ENCODE data around the gene SHB.

The SHB gene

DNA sequence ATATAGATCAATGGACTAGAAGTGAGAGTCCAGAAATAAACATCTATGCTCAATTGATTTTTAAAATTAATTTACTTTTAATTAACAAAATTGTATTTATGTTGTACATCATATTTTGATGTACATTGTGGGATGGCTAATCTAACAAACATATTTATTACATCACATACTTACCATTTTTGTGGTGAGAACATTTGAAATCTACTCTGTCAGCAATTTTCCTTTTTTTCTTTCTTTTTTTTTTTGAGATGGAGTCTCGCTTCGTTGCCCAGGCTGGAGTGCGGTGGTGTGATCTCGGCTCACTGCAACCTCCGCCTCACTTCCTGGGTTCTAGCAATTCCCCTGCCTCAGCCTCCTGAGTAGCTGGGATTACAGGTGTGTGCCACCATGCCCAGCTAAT, 32.4 kb upstream of the SHB start:
- TF ChIP-seq, protein P1, sequence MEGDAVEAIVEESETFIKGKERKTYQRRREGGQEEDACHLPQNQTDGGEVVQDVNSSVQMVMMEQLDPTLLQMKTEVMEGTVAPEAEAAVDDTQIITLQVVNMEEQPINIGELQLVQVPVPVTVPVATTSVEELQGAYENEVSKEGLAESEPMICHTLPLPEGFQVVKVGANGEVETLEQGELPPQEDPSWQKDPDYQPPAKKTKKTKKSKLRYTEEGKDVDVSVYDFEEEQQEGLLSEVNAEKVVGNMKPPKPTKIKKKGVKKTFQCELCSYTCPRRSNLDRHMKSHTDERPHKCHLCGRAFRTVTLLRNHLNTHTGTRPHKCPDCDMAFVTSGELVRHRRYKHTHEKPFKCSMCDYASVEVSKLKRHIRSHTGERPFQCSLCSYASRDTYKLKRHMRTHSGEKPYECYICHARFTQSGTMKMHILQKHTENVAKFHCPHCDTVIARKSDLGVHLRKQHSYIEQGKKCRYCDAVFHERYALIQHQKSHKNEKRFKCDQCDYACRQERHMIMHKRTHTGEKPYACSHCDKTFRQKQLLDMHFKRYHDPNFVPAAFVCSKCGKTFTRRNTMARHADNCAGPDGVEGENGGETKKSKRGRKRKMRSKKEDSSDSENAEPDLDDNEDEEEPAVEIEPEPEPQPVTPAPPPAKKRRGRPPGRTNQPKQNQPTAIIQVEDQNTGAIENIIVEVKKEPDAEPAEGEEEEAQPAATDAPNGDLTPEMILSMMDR (IDR thresholded peaks at IDR 0.05; ENCODE audit: low read depth, low read length, missing control alignments), result no peak
- DNase-seq (ENCODE audit: low read depth), result no peak
- in situ Hi-C loops (cut with HindIII; ENCODE audit: low sequenced_read_pairs), result loop anchor here (25.0 kb wide), 2 partner anchors 236 to 364 kb away; no protein-coding TSS in a partner anchor

DNA sequence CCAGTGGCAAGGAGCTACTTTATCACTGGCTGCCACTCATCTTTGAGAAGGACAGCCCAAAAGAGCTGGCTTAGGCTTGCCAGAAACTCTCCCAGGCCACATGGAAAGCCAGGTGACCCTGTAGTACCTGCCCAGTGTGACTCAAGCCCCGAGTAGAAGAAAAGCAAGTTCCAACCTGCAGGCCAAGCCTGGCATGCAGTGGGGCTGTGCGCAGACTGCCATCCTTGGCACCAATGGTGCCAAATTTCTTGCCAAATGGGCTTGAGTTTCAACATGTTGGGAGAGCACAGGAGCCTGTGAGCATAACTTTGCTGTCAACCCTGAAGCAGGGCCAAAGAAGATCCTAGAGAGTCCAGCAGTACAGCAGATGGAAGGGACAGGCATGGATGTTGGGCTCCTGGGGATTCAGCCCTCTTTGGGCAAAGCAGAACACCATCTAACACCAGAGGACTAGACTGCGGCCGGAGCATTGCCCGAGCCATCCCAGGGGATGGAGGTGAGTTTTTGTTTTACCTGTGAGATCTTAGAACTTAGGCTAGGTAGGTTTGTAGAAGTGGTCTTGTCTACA, 27.3 kb upstream of the SHB start:
- no peak for DNase-seq (ENCODE audit: low read depth)
- no peak overlapping the region for H3K4me3 ChIP-seq (ENCODE audit: low read depth, low read length)
- TF ChIP-seq, protein P1 (IDR thresholded peaks at IDR 0.05; ENCODE audit: low read depth, low read length, missing control alignments), result no peak
- in situ Hi-C loops (cut with HindIII; ENCODE audit: low sequenced_read_pairs), result no loop called here

More for the DNA sequence above, 32.4 kb upstream of the SHB start:
- no peak overlapping the region for H3K4me3 ChIP-seq (ENCODE audit: low read depth, low read length)

DNA sequence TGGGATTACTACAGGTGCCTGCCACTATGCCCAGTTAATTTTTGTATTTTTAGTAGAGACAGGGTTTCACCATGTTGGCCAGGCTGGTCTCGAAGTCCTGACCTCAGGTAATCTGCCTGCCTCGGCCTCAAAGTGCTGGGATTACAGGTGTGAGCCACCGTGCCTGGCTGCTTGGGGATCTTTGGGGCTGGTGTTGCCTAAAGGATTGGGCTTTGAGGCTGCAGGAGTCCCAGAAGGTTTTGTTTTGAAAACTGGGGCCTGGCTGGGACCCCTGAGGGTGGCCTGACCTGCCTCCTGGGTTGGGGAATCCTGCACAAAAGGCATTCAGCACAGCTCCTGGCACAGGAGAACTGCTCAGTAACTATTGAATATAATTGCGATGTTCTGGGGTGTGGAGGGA, 25.1 kb upstream of the SHB start:
- TF ChIP-seq, protein P1 (IDR thresholded peaks at IDR 0.05; ENCODE audit: low read depth, low read length, missing control alignments), result no peak
- no peak overlapping the region for H3K4me3 ChIP-seq (ENCODE audit: low read depth, low read length)
- in situ Hi-C loops (cut with HindIII; ENCODE audit: low sequenced_read_pairs), result no loop called here
- no peak for DNase-seq (ENCODE audit: low read depth)

DNA sequence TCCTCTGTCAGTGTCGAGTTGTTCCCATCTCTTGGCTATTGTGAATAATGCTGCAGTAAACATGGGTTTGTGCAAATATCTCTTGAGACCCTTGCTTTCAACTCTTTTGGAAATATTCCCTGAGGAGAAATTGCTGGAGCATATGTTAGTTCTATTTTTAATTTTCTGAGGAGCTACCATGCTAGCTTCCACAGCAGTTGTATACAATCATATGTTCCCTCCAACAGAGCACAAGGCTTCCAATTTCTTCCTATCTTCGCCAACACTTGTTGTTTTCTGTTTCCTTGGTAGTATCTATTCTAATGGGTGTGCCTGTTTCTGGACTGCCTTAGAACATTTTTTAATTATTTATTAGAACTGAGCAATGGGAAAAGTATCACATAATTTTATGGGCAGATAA, 23.6 kb upstream of the SHB start:
- H3K4me3 ChIP-seq (ENCODE audit: low read depth, low read length), result no peak overlapping the region
- TF ChIP-seq, protein P1 (IDR thresholded peaks at IDR 0.05; ENCODE audit: low read depth, low read length, missing control alignments), result no peak
- in situ Hi-C loops (cut with HindIII; ENCODE audit: low sequenced_read_pairs), result no loop called here
- DNase-seq (ENCODE audit: low read depth), result no peak

DNA sequence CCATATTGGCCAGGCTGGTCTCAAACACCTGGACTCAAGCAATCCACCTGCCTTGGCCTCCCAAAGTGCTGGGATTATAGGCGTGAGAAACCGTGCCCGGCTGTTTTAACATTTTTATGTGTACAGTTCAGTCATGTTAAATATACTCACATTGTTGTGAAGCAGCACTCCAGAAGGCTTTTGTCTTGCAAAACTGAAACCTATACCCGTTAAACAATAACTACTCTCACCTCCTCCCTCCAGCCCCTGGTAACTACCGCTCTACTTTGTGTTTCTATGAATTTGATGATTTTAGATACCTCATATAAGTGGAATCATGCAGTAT, 23.1 kb upstream of the SHB start:
- DNase-seq (ENCODE audit: low read depth), result no peak
- H3K4me3 ChIP-seq (ENCODE audit: low read depth, low read length), result no peak overlapping the region
- TF ChIP-seq, protein P1 (IDR thresholded peaks at IDR 0.05; ENCODE audit: low read depth, low read length, missing control alignments), result no peak
- in situ Hi-C loops (cut with HindIII; ENCODE audit: low sequenced_read_pairs), result no loop called here

DNA sequence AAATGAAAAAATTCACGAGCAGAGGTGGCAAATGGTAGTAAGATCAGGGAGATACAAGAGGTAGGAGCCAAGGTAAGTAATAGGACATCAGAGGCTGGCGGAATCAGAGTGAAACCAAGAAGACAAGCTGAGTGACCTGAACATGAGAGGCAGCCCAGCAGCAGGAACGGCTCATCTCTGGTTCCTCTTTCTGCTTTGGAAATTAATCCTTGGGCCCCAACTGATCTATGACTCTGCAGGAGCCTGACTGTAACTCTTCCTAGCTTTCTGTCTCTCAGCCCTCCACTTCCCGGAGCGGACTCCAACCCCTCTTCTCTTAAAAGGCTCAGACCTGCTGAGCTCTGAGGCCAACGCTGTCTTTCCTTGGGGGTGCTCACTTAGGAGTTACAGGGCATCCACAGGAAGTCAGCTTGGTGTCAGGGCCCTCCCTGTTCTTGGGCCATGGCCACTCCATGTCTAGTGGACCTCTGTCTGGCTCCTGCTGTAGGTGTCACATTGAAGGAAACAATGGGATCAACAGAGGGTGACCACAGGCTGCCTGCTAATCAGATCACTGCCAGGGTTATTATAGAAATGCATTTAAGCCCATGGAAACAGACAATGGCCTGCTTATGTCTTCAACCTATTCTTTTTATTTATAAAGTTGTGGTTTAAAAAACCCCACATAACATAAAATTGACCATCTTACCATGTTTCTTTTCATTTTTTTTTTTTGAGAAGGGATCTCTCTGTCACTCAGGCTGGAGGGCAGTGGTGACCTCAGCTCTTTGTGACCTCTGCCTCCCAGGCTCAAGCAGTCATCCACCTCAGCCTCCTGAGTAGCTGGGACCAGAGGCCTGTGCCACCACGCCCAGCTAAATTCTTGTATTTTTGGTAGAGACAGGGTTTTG, 22.5 kb upstream of the SHB start:
- TF ChIP-seq, protein P1 (IDR thresholded peaks at IDR 0.05; ENCODE audit: low read depth, low read length, missing control alignments), result no peak
- H3K4me3 ChIP-seq (ENCODE audit: low read depth, low read length), result no peak overlapping the region
- in situ Hi-C loops (cut with HindIII; ENCODE audit: low sequenced_read_pairs), result no loop called here
- DNase-seq (ENCODE audit: low read depth), result no peak
